GM06990 (cell line): ENCODE results near the gene ACTR10.
A peak's percentile ranks its signal among the peaks of the same experiment; 100 is the strongest.

Experiments
- DNase-seq: peaks from one replicate; pipeline ENCODE4 v3.0.0-alpha.2; 2011; ENCODE audit not compliant: insufficient read length; ENCODE audit errors: extremely low read depth
- H3K27me3 ChIP-seq: replicated peaks from 2 replicates; pipeline ENCODE4 v1.6.0; 2011; ENCODE audit warnings: low read length; ENCODE audit not compliant: control insufficient read depth, insufficient read depth
- H3K36me3 ChIP-seq: 2 replicates; pipeline ENCODE4 v1.5.1; 2011; ENCODE audit warnings: low read length; ENCODE audit not compliant: control insufficient read depth, insufficient read depth
- H3K4me3 ChIP-seq: replicated peaks from 2 replicates; pipeline ENCODE4 v1.5.1; 2011; ENCODE audit warnings: low read depth, mild to moderate bottlenecking, control low read depth, low read length
- CTCF ChIP-seq: IDR thresholded peaks from 2 replicates; pipeline ENCODE4 v1.5.1; 2011; ENCODE audit warnings: low read length, control low read depth, mild to moderate bottlenecking, inconsistent platforms; ENCODE audit not compliant: insufficient read depth, poor library complexity, severe bottlenecking

ACTR10 gene

GRCh38 chr14:58278177-58278576, 78.2 kb downstream of the ACTR10 start:
- H3K27me3 ChIP-seq = no peaks in the 10 kb centered on the region
- DNase-seq = no peak
- no peak overlapping the region for H3K4me3 ChIP-seq
- TF ChIP-seq CTCF = no peak
- H3K36me3 ChIP-seq = peaks cover 3% of the 10 kb centered on the region

GRCh38 chr14:58280954-58281787, 81.2 kb downstream of the ACTR10 start:
- Histone ChIP-seq H3K27me3 (no peaks in the 10 kb centered on the region), H3K36me3 (no peaks in the 10 kb centered on the region; the same call in 1 of the 2 replicates), H3K4me3 (no peak overlapping the region)
- TF ChIP-seq CTCF = no peak
- DNase-seq = peak; percentile 18

DNA sequence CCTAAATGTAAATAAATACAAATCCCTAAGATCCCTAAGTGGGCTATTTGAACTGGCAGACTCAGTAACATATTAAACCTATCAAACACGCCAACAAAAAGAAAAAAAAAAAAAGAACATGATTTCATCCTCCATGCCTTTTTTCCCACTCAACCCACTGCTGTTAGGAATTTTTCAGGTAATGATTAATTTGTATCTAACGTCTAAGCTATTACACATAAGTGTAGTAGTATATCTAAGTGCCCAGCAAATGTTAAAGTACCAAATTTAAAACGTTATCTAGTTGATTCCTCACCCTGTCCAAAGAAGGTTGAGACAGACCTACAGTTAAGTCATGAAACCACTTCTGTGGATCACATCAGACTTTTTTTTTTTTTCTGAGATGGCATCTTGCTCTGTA, 82.0 kb downstream of the ACTR10 start:
- no peak for DNase-seq
- no peak for TF ChIP-seq CTCF

DNA sequence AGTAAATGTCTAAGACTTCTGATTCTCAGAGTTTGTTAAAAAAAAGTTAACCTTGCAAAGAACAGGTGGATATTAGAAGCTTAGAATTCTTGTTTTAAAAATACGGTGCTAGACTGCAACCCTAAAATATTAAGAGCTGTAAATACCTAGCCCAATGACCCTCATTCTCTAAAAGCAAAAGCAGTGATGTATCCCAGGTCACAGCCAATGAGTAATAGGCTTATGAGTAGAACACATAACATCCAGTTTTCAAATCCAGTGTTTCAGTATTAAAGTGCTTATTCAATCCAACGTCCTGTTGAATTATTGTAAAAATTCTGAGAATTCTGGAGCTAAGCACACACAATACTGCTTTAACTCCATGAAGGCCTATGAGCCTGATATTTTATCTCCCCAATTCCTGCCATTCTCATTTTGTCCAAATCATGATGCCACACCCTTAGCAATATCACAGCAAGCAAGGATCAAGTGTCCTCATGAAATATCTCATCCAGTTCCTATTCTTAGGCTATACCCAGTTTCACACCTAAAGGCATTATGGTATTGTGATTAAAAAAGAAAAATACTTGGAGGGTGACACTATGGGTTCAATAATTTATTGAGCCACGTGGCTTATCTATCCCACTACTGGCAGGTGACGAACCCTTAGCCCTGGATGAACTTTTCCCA, 83.1 kb downstream of the ACTR10 start:
- H3K36me3 ChIP-seq = peaks cover 2% of the 10 kb centered on the region; the same call in 1 of the 2 replicates
- no peaks in the 10 kb centered on the region for H3K27me3 ChIP-seq
- no peak overlapping the region for H3K4me3 ChIP-seq
- DNase-seq = no peak
- TF ChIP-seq CTCF = no peak

More for the DNA sequence above, 82.0 kb downstream of the ACTR10 start:
- no peak overlapping the region for H3K4me3 ChIP-seq
- no peaks in the 10 kb centered on the region; the same call in 1 of the 2 replicates for H3K36me3 ChIP-seq
- no peaks in the 10 kb centered on the region for H3K27me3 ChIP-seq

- Histone ChIP-seq H3K27me3 (no peaks in the 10 kb centered on the region), H3K36me3 (peaks cover 2% of the 10 kb centered on the region; the same call in 1 of the 2 replicates), H3K4me3 (no peak overlapping the region)
- no peak for DNase-seq
- TF ChIP-seq CTCF = no peak
These were observed 83.8 kb downstream of the ACTR10 start for GRCh38 chr14:58283730-58284129.
